Esophagus squamous epithelium (tissue), 4 donors: ENCODE results near the gene ATRAID.

Source experiments
- CTCF ChIP-seq, 6 experiments: fragments of 450-650 bp in 4 of 6; fragments of 200-600 bp in 2 of 6; sonication (generic) in 2 of 6; IDR thresholded peaks; one replicate each; pipeline ENCODE4 v1.5.1; 2016 to 2019; ENCODE audit warnings: antibody characterized with exemption in 6 of 6, mild to moderate bottlenecking in 4 of 6, moderate library complexity in 4 of 6
- POLR2A ChIP-seq, 4 donors: fragments of 450-650 bp; IDR thresholded peaks; one replicate each; pipeline ENCODE4 v1.6.1; 2017; ENCODE audit warnings: antibody characterized with exemption in 4 of 4, mild to moderate bottlenecking in 4 of 4, moderate library complexity in 3 of 4

GRCh38 chr2:27265536-27265870 is 53.7 kb downstream of the ATRAID start:
- TF ChIP-seq CTCF (IDR thresholded peaks at IDR 0.05), result no peak
- TF ChIP-seq POLR2A (IDR thresholded peaks at IDR 0.05), result no peak
